Lung microvascular endothelial cell (primary cell): ENCODE measurements around the gene CNTNAP2. TPM values are rescaled to one million over a fixed set of nuclear protein-coding genes. Genes with fewer than 3 reads are reported as not detected.

ENCODE experiments used
- DNase-seq, 2 donors: peaks; one replicate each; pipeline versions ENCODE4 v3.0.0 to v3.0.0-alpha.2; 2010; ENCODE audit warnings: low read depth in 2 of 2
- total RNA-seq: library from RNA; depleted of rRNA; stranded (reverse); fragments of >200 nt; gene quantifications from 2 replicates; pipeline ENCODE4 v1.2.1, GENCODE V29; 2014

CNTNAP2 gene
- total RNA-seq, 1 donor from 2014 or later, result under 0.01 TPM

DNA sequence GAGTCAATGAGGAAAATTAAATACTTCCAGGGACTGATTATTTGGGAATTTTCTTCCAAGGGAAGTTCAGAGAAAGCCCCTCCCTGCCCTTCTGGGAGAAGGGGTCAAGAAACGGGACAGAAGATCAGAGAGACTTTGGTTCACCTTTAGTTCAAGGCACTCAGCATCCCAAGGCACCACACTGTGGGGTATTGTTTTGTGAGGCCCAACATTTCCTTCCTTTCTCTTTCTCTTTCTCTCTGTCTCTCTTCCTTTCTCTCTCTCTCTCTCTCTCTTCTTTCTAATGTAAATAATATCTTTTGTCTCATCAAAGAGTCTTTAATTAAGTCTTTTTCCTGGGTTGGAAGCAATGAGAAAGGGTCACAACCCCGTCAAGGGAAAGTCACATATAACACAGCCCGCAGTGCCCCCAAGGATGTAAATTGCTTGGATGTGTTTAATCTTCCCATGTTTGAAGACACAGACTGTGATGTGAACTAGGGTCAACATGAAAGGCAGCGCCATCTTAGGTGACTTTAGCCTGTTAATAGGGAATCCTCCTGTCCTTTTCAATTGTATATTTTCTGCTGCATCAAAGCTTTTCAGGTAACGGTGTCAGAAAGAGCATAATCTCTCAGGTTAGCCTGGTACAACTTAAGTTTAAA is 1490.7 kb downstream of the CNTNAP2 start:
- no peak for DNase-seq

DNA sequence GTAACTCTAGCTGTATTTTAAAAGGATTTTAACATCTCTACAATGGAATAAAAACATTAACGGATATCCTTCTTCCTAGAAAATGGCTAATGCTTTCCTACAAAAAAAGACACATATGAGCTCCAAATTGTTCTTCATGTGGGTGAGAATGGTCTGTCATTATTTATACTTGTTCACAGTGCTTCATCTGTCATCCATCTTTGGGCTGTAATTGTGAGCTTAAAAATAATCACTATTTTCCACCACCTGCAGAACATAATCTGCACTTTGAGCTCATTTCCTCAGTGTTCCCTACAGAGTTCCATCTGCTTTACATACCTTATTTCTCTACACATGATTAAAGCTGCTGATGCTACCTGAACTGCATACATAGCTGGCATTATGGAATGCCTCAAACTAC is 1494.8 kb downstream of the CNTNAP2 start:
- DNase-seq, result no peak

DNA sequence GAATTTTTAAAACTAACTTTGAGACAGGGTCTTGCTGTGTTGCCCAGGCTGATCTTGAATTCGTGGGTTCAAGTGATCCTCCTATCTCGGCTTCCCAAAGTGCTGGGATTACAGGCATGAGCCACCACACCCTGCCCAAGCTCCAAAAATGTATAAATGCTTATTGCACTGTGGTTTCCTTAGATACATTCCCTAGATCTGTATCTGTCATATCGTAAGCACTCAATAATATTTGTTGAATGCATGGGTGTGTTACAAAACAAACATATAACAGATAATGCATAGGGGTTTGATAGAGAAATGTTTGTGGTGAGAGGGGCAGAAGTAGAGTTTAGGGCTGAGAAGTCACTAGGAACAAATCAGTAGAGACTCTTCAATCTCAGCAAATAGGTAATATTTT is 1518.7 kb downstream of the CNTNAP2 start:
- DNase-seq, result no peak

DNA sequence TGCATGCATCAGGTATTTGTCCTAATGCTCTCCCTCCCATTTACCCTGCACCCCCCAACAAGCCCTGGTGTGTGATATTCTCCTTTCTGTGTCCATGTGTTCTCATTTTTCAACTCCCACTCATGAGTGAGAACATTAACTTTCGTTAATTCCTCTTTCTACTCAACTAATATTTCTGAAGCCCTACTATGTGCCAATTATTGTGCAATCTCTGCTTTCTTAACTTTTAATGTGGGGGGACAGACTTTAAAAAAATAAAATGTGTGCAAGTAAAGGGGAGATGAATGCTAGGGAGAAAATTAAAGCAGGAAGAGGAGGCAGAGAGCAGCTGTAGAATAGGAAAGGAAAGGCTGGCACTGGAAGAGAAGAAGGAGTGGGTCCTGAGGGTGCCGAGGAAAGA is 1520.0 kb downstream of the CNTNAP2 start:
- no peak for DNase-seq

DNA sequence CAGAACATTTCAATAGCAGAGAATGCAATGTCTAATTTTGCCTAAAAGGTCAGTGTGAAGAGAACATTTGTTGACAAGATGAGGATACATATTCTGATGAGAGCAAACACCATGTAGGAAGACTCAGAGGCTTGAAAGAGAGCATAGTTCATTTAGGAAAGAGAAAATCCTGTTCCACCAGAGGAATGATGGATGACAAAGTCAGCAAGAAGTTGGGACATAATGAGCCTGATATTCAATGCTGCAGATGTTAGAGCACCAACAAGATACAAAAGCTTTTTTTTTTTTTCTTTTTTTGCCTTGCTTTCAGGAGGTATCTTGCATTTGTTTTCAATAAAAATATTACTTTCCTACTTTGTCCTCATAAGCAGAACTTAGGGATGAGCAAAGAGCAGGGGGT is 1522.0 kb downstream of the CNTNAP2 start:
- no peak for DNase-seq

DNA sequence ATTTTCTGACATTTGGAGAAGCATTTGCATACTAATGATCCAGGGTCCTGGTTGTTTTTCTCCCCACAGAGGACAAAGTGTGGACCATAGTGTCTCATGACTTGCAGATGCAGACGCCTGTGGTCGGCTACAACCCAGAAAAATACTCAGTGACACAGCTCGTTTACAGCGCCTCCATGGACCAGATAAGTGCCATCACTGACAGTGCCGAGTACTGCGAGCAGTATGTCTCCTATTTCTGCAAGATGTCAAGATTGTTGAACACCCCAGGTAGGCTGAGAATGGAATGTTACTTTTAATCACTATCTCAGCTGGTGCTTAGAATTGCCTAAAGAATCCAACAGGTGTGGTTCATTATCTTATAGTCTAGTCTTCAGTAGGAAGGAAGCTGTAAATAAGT is 1522.4 kb downstream of the CNTNAP2 start:
- DNase-seq, result no peak

DNA sequence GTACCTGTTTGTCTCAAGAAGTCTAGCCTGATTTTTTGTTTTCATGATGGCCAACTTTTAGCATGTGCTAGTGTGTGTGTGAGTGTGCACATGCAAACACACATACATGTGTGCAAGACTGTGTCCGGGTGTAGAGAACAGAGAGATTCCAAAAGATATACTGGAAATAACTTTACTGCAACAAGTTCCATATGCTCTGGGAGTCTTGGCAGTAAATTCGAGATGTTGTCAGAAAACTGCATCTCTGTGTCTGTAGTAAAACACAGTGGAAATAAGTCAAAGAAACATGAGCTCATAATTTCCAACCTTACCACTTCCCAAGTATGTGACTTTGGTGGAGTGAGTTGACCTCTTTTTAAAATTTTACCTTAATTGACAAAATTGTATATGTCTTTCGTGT is 1523.2 kb downstream of the CNTNAP2 start:
- DNase-seq, result no peak

DNA sequence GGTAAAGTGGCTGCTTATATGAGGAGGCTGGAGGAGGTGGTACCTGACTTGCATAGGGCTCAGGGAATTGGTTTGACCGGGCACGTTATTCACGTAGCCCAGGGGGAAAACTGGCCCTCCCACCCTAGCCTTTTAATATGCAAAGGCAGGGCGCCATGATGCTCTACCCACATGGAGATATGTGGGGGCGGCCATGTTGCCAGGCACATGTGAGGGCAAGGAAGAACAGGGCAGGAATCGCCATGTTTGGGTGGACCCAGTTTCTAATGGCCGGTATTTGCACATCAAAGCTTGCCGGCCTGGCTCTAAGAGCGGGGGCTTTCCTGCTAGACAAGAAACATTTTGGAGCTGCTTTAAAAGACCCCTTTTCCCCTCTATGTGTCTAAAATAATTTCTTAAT is 1524.2 kb downstream of the CNTNAP2 start:
- no peak for DNase-seq

DNA sequence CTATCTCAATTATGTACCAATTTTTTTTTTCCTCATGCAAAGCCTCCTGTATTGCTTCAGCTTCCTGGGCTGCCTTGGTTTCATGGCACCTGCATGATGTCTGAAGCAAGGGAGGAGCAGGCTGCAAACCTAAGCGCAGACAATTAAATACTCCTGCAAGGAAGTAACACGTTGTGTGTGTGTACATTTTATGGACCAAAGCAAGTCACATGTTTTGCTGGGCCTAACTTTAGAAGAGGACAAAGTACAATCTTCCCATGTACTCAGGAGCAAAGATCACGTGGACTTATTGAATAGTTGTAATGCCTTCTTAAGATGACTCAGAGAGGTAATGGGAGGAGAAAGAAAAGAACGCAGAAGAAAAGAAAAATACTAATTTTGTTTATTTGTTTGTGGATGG is 1530.0 kb downstream of the CNTNAP2 start:
- no peak for DNase-seq

DNA sequence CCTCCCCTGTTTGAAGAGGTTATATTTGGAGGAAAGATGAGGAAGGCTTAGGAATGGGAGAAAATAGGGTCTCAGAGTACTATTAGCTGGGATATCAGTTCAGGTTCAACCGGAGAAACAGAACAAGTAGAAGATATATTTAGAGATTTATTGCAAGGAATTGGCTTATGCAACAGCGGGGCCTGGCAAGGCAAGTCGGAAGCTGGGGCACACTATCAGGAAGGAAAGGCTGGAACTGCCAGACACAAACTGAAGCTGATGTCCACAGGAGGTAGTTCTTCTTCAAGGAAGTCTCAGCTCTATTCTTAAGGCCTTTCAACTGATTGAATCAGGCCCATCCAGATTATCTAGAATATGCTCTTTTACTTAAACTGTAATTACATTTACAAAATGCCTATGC is 1534.4 kb downstream of the CNTNAP2 start:
- no peak for DNase-seq

DNA sequence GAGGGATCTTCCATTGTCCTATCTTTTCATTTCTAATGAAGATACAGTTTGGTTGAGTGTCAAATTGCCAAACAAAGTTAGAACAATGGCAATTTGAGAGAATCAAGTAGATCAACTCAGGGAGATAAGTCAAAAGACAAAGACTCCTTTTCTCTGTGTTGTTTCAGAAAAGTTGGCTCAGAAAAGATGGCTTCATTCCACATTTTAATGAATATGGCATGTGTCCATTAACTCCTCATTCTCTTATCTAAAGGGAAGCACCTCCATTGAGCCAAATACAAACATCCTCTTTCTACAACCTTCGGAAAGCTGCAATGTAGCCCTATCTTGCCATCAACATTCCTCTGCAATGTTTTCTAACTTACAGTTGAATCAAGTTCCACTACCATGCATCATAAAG is 1535.0 kb downstream of the CNTNAP2 start:
- DNase-seq, result no peak

DNA sequence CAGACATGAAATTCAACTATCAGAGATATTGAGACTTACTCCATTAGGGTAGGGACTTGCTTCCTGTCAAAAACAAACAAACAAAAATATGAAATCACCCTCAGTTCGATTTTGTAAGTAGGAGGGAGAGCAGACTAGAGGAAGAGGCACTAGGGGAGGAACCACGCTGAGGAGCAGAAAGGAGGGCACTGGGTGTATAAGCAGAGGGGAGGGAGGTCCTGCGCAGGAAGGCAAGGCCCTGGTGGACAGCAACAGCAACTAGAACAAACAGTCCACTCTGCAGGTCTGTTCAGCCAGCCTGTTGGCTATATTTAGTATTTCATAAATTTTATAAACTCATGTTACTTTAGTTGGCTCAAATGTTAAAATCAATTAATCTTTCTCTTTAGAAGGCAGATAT is 1536.9 kb downstream of the CNTNAP2 start:
- no peak for DNase-seq

DNA sequence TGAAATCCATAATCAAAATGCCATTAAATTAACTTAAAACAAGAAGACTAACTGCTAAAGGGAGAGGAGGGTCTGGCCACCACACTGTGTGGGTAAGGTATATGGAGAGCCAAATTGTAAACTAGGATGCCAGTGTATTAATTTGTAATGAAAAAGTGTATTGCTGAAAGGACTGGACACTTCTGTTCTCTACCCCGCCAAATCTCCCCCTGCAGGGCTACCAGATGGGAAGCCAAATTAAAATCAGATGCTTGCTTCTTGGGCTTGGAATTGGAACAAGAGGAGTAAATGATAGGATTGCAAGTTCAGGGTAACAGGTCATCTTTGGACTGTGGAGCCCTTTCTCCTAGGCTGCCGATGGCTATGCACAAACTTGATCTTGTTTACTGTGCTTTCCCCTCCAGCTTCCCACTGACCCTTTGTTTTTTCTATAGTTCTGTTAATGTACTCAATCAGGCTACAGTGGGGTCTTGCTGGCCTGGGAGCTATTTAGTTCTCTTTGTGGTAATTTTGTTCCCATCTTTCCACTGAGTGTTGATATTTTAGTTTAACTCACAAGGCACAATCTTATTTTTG is 1541.9 kb downstream of the CNTNAP2 start:
- DNase-seq, result no peak

DNA sequence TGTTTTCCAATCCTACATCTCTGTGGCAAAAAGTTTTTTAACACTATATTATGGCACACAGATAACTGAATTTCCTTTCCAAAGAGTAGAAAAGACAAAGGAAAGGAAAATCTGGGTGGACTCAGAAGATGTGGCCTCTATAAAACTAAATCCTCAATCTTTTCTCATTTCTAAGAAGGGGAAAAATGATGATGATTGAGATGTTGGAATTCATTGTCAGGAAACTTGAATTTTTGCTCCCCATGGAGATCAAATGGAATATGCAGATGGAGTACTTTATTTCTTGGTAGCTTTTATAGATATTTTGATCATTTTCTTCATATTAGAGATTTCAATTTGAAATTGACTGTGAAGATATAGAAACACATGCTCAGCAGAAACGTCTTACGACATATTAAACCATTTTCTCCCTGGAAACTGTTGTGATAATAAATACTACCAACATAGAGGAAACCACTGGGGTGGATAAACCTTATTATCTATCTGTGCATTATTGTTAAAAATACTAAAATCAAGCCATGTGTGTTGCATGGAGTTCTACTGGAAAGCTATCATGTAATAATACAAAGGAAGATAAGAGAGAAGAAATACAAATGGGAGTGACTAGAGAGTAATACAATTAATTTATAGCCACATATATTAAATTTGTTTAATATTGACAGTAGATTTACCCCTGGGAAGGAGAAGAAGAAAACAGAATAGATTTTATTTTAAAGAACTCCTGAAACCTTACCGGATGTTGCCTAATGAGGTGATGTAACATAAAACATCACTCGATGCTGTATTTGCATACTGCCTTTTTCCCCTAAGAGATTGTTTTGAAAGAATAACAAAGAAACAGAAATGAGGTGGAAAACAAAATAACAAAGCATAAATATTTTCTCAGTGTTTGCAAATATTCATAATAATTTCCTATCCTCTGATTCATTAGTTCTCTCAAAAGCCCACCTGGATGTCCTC is 1542.7 kb downstream of the CNTNAP2 start:
- no peak for DNase-seq

DNA sequence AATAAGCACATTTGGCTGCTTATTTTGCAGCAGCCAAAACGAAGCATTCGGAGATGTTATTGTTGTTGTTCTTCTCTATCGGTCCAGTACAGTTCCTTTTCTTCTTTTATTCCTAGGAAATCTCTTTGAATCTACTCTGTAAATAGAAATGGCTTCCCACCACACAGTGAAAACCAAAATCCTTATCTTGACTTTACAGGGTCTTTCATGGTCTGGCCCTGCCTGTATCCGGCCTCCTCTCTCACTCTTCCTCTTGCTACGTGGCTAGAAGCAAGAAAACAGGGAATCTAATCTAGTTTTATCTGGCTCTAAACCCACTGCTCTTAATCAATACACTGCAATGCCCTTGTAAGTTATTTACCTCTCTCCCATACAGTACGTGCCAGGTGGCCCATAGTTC is 1547.9 kb downstream of the CNTNAP2 start:
- DNase-seq, result no peak

DNA sequence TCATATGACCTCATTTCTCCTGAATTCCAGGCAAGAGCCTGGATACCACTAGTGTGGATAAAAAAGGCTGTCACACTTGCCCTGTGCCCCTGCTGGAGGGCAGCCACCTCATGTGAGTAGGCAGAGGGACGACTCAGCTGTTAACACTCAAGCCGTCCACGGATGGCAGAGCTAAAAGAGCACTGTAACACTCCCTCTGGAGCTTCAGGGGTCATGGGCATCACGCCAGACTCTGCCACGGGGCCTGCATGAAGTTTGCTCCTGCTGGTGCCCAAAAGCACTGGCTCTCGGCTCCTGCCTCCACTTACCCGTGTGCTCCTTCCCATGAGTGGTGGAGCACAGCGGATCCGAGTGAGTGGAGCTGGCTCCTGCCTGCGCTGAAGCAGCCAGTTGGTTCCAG is 1554.2 kb downstream of the CNTNAP2 start:
- no peak for DNase-seq

DNA sequence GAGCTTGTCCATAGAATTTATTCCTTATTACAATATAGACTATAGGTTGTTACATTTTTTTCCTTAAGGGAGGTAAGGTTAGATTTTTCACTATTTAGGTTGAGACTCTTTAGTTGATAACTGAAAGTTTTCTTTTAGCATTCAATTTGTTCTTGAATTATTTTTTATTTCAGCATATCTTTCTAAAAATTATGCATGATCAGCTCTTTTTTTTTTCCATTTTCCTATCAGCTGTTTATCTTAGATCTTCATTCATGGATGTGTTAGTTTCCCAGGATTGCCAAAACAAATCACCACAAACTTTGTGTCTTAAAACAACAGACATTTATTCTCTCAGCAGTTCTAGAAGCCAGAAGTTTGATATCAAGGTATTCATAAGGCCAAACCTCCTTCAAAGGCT is 1558.1 kb downstream of the CNTNAP2 start:
- DNase-seq, result no peak

DNA sequence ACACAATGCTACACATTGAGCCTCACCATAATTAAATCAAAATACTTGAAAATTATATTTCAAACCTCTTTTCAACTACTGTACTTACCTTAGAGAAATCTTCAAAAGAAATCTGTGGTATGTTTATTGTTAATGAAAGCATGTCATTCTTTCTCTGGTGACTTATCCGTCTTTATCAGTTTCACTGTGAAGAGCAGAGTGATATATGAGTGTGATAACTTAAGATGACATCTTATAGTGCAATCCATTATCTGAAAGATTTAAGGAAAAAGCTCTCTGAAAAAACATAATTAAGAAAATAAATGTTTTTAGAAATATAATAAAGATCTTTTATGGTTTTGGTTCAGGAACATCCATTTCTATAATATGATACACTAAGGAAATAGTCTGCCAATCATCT is 1562.3 kb downstream of the CNTNAP2 start:
- DNase-seq, result no peak

DNA sequence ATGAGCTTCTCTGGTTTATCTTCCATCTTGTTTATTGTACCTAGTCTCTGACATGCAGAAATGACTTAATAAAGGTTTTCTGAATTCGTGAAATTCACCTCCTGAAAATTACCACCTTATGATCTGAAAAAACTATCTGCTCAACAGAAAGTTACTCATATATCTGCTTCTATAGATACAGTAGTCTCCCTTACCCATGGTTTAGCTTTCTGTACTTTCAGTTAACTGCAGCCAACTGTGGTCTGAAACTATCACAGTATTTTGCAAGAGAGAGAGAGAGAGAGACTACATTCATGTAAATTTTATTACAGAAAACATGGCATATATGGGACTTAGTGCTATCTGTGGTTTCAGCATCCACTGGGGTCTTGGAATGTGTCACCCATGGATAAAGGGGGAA is 1564.9 kb downstream of the CNTNAP2 start:
- DNase-seq, result no peak

DNA sequence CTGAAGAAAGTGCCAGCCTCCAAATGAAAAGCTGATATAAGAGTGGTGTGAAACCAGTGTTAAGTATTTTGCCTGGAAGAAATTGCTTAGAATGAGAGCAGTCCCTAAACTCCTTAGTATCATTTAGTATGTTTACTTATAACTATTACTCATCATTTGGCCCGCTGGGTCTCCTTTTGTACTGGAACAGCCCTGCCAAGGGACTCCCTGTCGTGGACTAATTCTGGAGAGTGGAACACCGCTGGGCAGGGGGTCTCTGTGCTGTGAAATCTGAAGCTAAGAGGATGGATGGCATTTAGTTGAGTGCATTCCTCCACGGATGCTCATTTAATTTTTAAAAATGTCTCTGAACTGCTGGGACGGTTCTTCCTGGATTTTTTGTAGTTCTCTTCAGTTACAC is 1584.1 kb downstream of the CNTNAP2 start:
- DNase-seq, result no peak

DNA sequence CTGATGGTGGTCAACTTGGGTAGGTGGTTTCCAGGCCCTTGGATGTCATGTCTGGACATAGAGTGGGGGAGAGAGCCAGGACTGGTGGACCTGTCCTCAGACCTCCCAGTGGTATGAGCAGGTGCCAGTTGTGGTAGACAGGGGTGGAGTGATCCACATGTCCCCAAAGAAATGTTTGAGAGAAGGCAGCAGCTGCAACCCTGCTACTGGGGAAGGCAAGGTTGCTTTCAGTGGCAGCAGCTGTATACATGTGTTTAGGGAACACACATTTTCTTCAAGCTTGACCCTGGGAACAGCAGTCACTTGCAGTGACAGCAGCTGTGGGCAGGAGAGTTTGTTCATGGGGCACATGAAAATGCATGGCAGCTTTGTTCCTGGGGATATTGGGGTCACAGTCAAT is 1591.3 kb downstream of the CNTNAP2 start:
- no peak for DNase-seq

DNA sequence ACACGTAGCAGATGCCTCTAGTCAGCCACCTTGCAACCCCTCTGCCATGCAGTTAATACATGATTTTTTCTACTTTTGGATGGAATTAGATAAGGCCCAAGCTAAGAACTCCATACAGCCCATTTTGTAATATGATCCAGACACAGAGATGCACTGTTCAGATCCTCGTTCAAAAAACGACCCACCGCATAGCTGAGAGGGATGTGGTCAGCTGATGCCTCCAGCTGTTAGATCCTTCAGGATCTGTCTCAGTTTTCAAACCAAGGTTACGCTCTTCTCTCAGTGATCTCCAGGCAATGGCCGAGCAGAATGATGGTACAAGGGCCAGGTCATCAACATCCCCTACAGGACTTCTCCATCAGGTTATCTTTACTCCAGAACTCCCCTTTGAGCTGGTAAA is 1592.3 kb downstream of the CNTNAP2 start:
- DNase-seq, result no peak

DNA sequence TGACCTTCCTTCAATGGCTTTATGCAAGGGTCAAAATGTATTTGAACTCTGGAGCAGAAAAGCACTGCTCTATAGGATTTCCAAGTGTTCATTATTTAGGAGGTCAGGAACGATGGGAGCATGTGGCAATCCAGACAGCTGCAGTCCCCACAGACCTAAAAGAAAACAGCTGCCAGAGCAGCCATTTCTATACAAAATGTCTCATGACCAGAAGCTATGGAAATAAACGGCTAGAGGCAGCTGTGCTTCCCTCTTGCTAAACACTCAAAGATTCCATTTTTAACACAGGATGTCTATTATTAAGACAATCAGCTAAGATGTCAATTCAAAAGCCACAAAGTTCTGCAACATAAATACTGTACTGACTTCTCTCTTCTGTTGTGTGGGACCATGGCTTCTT is 1594.8 kb downstream of the CNTNAP2 start:
- no peak for DNase-seq
